NCI-H1105 (cell line): ENCODE results near the gene DLX1.
"Not testable (repeated sequence)": the region's sequence is repeated elsewhere in the genome, so short reads cannot be mapped to it uniquely, and the experiment has no call there.

Source experiments
- DNase-seq: peaks from one replicate; lab custom pipeline; 2025; lab: John Stamatoyannopoulos, UW

Gene DLX1

DNA sequence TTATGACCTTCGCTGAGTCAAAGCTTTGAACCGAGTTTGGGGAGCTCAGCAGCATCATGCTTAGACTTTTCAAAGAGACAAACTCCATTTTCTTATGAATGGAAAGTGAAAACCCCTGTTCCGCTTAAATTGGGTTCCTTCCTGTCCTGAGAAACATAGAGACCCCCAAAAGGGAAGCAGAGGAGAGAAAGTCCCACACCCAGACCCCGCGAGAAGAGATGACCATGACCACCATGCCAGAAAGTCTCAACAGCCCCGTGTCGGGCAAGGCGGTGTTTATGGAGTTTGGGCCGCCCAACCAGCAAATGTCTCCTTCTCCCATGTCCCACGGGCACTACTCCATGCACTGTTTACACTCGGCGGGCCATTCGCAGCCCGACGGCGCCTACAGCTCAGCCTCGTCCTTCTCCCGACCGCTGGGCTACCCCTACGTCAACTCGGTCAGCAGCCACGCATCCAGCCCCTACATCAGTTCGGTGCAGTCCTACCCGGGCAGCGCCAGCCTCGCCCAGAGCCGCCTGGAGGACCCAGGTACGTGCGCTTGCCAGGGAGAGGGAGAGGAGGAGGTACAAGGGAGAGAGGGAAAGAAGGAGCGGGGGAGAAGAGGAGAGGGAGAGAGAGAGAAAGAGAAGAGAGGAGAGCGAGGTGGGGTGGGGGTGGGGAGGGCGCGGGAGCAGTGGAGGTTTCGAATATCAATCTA, at the start of gene DLX1:
Gene DLX1, plus strand, starts transcription at position 48 of the 700 bp plus-strand sequence. Its CDS starts 171 bp downstream, at position 219.
- DNase-seq, result peak; percentile 45

DNA sequence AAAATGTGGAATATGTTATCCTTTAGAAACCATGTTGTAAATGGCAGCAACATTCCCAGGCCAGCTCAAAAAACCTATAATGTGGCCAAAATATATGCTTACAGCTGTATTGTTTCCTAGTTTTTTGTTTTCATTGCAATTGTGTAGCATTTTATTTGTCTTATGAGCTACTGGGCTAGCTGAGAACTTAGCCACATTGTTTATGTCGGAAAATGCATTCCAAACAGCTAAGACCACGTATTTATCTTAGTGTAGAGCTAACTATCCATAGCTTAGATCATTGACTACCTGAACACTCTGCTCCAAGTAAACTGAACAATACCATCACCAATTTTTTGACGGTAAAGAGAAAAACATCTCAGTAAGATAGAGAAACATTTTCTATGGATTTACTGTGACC, 47.2 kb upstream of the DLX1 start:
- no peak for DNase-seq

DNA sequence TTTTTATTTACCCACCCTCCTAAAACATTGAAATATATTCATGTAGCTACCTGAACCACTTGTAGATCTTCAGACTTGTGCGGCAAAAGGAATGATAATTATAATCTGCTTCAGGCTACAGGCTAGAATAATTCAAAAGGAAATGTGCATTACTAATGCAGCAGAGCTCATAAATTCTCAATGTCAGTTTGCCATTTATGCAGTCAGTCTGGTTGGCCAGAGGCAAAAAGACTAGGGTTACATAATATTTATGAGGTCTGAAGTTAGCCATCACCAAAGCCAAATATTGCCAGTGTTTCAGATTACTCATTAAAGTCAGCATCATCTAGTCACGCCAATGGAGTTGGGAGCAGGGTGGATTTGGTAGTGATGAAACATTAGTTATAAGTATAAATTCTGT, 46.7 kb upstream of the DLX1 start:
- DNase-seq, result no peak

DNA sequence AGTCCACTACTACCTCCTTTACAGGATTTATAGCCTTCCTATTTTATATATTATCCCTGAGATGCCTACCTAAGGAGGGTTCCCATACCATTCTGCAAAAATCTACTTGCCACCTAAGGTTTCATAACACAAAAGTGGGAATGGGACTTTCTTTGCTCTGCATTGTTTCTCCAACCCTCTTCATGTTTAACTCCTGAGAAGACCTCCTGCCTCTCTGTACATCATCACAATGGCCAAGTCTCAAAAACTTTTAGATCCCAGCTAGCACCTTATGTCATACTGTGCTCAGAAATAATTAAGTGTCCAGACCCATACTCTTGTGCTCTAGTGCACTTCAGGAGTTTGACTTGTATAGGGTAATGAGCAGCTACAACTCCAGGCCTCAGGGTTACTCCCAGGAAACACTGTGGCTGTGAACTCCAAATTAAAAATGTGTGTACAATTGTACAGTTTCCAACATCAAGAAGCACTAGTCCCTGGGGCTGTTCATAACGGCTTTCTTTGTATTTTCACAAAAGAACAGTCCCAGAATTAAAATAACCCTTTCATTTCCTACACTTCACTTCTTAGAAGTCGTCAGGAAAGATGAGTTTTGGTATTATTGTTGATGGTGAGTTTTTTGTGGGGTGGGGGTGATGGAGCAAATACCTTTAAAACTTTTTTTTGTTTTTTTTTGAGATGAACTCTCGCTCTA, 46.1 kb upstream of the DLX1 start:
- DNase-seq, result no peak

DNA sequence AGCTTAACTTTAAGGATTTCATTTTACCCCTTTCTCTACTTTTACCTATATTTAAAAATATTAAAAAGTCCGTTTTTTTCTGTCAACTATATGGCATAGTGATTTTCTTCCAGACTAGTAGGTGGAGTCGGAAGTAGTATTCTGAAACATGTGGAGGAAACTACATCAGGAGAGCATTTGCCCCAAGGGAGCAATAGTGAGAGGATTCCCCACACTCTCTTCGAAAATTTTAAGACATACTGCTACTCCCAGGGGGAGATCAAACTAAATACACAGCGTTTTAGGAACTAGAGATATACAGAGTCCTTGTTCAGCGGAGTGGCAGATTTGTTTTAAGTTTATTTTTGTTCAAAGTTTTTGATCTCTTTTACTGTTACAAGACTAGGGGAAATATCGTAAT, 45.0 kb upstream of the DLX1 start:
- DNase-seq, result no peak

DNA sequence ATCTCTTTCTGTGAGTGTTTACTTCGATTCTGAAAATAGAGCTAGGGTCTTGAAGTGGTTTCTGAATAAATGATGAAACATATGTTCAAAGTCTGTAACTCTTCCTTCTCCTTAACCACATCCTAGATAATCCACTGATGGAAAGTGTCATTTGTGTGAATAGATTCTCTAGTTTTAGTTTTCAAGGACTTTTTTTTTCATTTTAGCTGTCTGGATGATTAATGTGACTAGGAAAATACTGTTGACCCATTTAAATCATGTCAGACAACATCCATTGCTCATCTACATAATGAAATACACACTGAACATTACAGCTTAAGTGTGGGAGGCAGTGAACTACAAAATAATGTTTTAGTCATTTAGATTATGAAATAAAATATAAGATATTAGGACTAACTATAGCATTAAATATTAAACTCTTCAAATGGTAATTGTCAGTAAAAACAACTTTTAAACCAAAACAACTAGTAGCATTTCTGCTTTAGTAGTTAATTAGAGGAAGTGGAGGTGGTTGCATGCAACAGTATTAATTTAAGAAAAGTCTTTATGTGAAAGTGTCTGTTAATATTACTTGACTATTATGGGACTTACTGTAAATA, 39.1 kb upstream of the DLX1 start:
- DNase-seq, result no peak

DNA sequence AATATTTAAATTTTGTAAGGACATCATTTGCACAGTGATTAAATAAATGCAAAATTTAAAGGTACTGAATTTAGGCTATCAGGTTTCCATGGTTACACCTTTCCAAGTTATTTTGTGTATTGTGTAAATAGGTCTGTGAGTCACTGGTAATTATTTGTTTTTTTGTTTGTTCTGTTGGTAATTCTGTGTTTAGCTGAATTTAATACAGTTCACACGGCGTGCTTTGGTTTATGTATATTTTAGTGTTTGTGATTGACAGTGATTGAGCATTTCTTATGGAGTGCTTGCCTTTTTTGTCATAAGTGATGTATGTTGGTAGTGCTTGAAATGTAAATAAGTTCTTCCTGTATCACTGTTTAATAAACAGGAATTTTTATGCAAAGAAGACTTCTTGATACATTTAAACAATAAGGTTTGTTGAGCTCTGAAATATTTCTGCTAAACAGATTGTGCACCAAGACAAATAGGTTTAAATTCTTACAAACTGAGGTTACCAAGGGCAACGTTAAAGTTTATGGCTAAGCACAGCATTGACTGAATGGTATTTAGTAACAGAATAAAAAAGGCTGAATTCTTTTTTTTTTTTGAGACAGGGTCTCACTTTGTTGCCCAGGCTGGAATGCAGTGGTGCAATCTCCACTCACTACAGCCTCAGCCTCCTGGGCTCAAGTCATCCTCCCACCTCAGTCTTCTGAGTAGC, 38.3 kb upstream of the DLX1 start:
- DNase-seq, result no peak

DNA sequence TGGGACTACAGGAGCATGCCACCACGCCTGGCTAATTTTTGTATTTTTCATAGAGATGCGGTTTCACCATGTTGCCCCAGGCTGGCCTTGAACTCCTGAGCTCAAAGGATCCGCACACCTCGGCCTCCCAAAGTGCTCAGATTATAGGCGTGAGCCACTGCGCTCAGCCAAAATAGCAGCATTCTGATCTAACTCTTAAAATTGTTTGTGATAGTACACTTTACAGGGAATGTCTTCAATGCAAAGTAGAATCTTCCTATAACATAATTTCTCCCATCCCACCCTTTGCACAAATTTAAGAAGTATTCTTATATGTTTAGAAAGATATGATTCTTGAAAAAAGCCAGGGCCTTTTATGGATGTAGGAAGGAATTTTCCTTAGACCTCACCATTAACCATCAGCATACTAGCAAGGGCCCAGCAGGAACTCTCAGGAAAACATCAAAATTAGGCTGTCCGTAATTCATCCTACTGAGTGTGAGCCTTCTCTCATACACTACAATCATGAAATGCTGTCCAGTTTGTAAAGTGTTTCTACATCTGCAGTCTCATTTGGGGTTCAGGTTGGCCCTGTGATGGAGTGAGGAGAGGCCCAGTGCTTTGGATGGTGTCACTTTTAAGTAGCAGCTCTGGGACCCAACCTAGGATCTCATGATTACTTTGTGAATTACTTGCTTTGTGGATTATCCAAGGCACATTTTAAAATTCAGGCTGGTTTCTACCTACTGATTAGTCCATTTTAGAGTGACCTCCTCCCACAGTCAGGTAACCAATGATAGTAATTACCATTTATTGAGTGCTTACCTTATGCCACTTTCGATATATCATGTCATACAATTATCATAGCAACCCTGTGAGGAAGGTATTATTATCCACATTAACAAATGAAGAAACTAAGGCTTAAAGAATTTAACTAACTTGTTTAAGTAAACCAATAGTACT, 37.5 kb upstream of the DLX1 start:
- DNase-seq, result no peak

DNA sequence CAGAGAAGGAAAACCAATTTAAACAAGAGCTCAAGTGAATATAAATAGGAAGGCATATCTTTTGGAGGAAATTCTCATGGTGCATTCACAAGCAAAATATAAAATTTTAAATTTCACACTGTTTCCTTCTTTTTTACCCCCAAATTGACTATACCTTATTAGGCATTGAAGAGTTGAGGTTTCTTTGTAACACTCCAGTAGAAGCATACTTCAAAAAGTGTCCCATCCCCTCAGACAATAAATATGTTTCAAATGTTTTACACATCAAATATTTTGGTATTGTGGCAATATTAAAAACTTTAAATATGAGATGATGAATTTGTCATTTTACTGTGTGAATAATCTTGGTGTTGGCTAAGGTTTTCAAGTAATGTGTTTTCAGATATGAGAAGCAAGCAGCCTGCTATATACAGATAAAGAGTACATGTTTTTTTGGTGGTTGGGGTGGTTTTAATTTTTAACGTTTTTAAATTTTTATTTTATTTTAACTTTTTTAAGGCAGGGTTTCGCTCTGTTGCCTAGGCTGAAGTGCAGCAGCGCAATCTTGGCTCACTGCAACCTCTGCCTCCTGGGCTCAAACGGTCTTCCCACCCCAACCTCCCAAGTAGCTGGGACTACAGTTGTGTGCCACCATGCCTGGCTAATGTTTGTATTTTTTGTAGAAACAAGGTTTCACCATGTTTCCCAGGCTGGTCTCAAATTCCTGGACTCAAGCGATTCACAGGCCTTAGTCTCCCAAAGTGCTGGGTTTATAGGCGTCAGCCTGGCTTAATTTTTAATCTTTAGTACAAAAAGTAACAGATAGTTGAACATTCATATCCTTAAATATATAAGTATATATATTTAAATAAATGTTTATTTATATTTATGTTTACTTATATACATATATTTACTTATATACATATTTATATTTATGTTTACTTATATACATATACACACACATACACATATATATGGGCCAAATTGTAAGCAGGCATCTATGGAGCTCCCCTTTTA, 36.5 kb upstream of the DLX1 start:
- no peak for DNase-seq

DNA sequence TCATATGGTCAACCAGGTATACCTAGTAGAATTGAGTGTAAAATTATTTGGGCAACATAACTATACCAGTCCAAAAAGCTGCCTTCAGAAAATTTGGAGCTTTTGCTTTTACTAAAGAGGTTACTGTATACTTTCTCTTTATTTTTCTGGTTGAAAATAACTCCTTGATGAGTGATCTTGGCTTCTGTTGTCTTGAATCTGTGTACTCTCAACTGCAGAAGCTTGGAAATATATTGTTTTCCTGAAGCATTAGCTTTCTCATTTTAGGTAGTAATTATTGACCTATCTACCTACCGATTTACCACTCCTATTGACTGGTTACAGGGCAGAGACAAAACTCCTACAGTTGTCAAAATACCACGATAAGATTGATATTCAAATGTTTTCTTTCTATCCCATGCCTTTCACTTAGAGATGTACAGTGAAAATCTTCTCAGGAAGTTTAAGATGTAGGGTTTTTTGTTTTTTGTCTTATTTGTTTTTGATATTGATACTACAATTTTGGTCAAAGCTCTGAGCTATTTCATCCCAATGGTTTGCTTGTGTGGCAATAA, 35.7 kb upstream of the DLX1 start:
- DNase-seq, result no peak

DNA sequence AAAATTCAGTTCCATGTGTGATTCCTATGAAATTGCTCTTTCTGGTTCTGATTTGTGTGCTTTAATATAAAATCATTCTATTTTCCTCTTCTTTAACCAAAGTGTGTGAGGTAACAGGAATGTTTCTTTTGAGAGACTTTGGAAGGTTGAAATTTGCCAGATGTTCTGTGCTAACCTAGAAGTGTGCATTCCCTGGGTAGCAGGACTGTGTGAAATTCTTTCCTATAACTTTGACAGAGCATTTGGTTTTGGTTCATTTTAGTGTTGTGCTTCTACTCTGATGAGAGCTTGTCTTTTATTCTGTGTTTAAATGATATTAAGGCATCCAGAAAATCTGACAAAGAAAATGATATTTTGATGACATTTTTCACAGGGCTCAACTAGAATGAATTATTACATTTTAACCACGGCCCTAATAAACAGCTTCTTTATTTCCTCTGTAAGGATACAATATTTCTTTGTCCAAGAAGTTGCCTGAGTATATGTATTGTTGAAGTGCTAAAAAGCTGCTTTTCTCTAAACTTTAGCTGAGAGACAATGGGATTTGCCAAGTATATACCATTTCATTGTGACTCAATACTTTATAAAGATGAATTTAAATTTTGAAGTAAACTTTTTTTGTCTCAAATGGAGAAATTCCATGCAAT, 34.7 kb upstream of the DLX1 start:
- DNase-seq, result no peak

DNA sequence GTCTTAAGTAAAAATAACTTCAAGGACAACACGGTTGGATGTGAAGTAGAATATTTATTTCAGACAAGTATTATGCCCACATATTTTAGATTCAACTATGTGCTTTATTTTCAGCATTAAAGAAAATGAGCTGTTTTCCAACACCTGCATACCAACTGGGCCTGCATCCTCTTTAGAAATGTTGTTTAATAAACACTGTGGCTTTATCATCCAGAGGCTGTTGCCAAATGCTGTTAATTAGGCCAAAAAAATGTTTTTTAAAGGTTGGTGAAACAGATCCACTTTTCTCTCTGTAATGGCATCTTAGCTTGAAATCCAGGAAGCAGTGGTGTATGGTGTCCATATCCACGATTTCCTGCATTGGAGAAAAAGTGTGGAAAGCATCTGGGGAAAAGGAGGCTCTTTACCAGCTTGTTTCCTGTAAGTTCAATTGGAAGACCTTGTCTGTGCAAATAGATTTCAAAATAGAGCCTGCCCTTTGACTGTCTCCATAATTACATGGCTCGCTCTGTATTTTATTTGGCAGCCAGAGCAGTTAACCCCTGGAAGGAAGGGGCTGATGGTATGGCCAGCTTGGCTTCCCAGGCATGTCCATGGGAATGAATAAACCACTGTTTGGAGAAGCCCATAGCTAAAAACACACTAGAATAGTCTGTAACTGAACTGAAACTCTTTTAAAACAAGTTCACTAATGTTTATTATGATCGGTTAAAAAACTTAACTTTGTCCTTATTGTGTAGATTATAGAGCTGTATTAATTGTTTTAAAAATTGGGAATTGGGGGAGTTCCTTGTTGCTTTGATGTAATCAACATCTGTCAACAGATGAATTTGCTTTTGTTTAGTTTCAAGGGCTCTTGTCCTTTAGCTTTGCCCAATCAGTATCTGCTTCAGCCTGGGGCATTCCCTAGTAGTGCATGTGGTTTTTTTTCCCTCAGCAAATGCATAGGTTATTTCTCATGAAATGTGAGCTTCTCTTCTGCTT, 33.0 kb upstream of the DLX1 start:
- DNase-seq, result peak; percentile 70

DNA sequence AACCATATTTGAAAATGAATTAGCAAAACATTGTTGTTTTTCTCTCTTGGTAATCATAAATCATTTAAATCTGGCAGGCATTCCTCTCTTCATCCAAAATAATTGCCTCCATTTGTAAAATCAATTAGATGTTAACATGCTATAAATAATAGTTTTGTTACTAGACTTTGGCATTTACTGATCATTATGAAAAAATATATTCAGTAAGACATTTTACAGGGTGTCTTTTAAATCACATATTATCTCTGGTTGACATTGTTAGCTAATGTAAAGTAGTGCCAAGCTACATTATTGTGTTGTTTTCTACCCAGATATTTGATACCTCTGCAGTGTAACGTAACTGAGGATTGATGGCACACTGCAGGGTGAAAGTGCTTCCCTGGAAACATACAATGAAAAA, 31.8 kb upstream of the DLX1 start:
- DNase-seq, result no peak

DNA sequence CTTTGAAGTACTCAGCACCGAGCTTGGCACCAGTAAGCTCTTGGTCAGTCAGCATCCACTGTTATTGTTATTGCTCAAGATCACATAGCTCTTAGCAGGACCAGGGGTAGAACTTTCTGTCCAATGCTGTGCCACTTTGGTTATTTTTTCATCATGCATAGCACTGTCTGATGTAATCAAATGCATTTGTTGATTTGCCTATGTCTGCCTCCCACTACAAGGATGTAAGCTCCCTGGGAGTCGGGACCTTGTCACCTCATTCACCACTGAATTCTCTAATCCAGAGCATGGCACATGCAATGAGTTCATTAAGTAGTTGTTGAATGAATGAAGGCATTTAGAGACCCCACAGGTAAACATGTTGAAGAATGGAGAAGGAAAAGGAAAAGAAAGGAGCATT, 29.0 kb upstream of the DLX1 start:
- no peak for DNase-seq

DNA sequence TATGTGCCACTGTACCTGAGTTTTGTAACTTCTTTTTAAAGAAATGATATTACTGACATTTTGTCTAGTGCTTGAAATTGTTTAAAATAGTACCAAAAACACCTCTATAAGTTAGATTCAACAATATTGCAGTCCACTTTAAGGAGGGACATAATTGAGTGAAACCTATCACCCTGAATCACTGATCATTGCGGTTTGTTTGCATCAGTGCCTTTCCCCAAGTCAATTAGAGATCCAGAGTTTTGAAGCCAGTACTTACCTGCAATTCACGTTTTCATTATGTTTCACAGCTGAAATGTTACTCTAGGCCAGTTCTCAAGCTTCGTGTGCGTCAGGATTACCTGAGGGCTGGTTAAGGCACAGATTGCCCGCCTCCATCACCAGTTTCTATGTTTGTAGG, 26.6 kb upstream of the DLX1 start:
- DNase-seq, result no peak

DNA sequence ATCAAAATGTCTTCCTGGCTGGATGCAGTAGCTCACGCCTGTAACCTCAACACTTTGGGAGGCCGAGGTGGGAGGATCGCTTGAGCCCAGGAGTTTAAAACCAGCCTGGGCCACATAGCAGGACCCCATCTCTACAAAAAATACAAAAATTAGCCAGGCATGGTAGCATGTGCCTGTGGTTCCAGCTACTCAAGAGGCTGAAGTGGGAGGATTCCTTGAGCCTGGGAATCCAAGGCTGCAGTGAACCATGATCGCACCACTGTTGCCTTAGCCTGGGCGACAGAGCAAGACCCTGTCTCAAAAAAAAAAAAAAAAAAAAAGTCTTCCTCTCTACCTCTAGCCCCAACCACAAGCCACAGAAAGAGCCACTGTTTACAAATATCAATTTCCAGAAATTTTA, 25.2 kb upstream of the DLX1 start:
- DNase-seq, result not testable (repeated sequence)

DNA sequence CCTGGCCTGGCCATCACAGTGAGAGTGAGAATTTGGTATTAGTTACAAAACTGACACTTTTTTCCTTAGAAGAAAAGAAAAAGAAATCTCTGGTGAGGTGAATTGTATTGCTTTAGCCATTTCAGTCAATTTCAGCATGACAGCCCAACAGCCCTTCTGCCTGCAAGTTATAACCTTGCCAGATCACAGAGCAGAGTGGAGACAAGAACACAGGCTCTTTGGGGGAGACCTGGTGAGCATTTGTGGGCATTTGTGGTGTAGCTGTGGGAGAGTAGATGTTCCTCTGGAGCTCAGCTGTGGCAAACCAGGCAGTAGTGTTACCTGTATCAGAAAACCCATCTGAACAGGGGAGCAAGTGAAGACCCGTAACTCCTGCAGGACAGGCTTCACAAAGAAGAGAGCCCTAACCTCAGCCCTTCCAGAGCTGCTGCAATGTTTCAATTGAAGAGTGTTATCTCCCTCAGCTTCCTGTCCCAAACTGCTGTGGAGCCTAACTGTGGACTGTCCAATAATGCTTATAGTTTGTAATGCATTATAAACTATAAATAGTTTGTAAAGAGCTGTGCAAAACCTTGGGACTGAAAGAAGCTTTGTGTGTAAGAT, 22.8 kb upstream of the DLX1 start:
- DNase-seq, result no peak

DNA sequence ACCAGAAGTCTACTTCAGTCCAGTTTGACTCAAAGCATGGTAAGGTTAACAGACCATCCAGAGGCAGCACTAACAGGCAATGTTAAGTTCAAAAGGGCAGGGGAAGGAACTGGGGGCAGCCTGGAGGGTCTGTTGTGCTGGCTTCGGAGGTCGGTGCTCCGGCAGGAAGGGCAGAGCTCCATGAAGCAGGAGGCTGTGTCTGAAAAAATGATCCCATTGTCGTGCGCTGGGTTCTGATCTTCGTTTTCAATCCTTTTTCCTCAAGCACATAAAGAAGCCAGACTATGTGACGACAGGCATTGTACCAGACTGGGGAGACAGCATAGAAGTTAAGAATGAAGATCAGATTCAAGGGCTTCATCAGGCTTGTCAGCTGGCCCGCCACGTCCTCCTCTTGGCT, 21.9 kb upstream of the DLX1 start:
- no peak for DNase-seq
